Smooth muscle cell (in vitro differentiated cells): ENCODE results near the gene SH2B3. TPM values are rescaled to one million over a fixed set of nuclear protein-coding genes. Genes with fewer than 3 reads are reported as not detected.

Experiments
- DNase-seq: peaks from one replicate; lab custom pipeline; 2025; ENCODE audit not compliant: unreplicated experiment; lab: John Stamatoyannopoulos, UW
- H2AFZ ChIP-seq: fragments of 200-600 bp; sonication (generic); 2 replicates; pipeline ENCODE4 v1.6.0; 2016; ENCODE audit warnings: antibody characterized with exemption, low read depth, mild to moderate bottlenecking
- H3F3A ChIP-seq: fragments of 200-600 bp; sonication (generic); 2 replicates; pipeline ENCODE4 v1.6.0; 2017; ENCODE audit warnings: antibody characterized with exemption, low read depth
- H3K27ac ChIP-seq: fragments of 200-600 bp; sonication (generic); 2 replicates; pipeline ENCODE4 v1.5.1; 2016; ENCODE audit warnings: low read depth, mild to moderate bottlenecking
- H3K27me3 ChIP-seq: fragments of 200-600 bp; sonication (generic); 2 replicates; pipeline ENCODE4 v1.6.1; 2016; ENCODE audit warnings: low read depth, mild to moderate bottlenecking
- H3K36me3 ChIP-seq: fragments of 200-600 bp; sonication (generic); 2 replicates; pipeline ENCODE4 v1.5.1; 2016; ENCODE audit warnings: low read depth
- H3K4me1 ChIP-seq: fragments of 200-600 bp; sonication (generic); 2 replicates; pipeline ENCODE4 v1.5.1; 2016; ENCODE audit warnings: low read depth
- H3K4me2 ChIP-seq: fragments of 200-600 bp; sonication (generic); 2 replicates; pipeline ENCODE4 v1.6.0; 2016; ENCODE audit warnings: mild to moderate bottlenecking
- H3K4me3 ChIP-seq: fragments of 200-600 bp; sonication (generic); 2 replicates; pipeline ENCODE4 v1.5.1; 2016; ENCODE audit warnings: mild to moderate bottlenecking
- H3K79me2 ChIP-seq: fragments of 200-600 bp; sonication (generic); 2 replicates; pipeline ENCODE4 v1.6.0; 2016; ENCODE audit warnings: low read depth, mild to moderate bottlenecking
- H3K9ac ChIP-seq: fragments of 200-600 bp; sonication (generic); 2 replicates; pipeline ENCODE4 v1.6.0; 2016; ENCODE audit warnings: low read depth
- H3K9me3 ChIP-seq: fragments of 200-600 bp; sonication (generic); replicated peaks from 2 replicates; pipeline ENCODE4 v1.5.1; 2016; ENCODE audit warnings: low read depth
- H4K20me1 ChIP-seq: fragments of 200-600 bp; sonication (generic); 2 replicates; pipeline ENCODE4 v1.6.0; 2016; ENCODE audit warnings: low read depth
- WGBS: methylation state at CpG from one replicate; pipeline ENCODE4 v1.1.7; 2016; ENCODE audit warnings: low lambda C conversion rate; 5-methylcytosine and 5-hydroxymethylcytosine counted together
- polyA plus RNA-seq: library from polyadenylated mRNA; unstranded; fragments of >200 nt; fragmentation: Nextera tagmentation; extraction: Ambion mirVana; gene quantifications from 2 replicates; pipeline ENCODE4 v1.2.1, GENCODE V29; 2016
- total RNA-seq: library from RNA; depleted of rRNA; stranded (reverse); fragments of >200 nt; gene quantifications from 2 replicates; pipeline ENCODE4 v1.2.3, GENCODE V29; 2014
- TF ChIP-seq, protein P1 (sequence below): fragments of 200-600 bp; sonication (generic); IDR thresholded peaks from 2 replicates; pipeline ENCODE4 v1.5.1; 2017; ENCODE audit warnings: borderline replicate concordance, mild to moderate bottlenecking, antibody characterized with exemption; ENCODE audit not compliant: insufficient read depth, poor library complexity, severe bottlenecking

Gene SH2B3
- total and polyA plus RNA-seq, 2 experiments from 2014 or later = 4.7 to 5.2 TPM

DNA sequence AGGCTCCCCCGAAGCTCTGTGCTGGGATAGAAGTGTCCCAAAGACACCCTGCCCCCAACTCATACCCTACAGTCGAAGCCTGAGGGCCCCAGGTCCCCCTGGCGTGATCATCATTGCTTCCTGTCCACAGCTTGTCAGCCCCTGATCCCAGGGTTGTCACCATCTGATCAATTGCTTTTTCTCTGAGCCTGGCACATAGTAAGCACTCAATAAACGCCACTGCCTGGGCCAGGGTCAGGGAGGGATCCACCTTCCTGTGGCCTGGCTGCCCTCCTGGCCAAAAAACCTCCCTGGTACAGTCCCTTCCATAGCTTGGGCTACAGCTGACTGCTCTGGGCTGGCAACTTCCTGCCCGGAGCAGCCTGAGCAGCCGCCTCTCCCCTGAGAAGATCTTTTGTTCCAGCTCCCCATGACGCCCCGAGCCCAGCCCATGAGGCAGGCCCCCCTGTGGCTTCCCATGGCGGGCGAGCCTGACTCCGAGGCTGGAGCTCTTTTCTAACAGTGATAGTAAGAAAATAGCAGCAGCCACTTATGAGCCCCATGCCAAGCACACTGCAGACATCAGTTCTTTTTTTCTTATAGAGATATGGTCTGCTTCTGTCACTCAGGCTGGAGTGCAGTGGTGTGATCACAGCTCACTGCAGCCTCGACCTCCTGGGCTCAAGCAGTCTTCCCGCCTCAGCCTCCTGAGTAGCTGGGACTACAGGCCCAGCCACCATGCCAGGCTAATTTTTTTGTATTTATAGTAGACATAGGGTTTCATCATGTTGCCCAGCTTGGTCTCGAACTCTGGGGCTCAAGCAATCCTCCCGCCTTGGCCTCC lies 6.5 kb downstream of the SH2B3 start:
- Histone ChIP-seq H3K9me3 (no peaks in the 10 kb centered on the region), H3K27me3 (no peaks in the 10 kb centered on the region), H3K36me3 (no peaks in the 10 kb centered on the region), H3K79me2 (peaks cover 74% of the 10 kb centered on the region), H2AFZ (no peak overlapping the region), H3K4me3 (no peak overlapping the region), H3K4me1 (peaks cover 37% of the 10 kb centered on the region), H3K27ac (peak overlapping the region; percentile 84), H3K4me2 (peak overlapping the region; percentile 26), H4K20me1 (peaks cover 50% of the 10 kb centered on the region), H3K9ac (no peak overlapping the region), H3F3A (peaks cover 15% of the 10 kb centered on the region)
- TF ChIP-seq, protein P1, sequence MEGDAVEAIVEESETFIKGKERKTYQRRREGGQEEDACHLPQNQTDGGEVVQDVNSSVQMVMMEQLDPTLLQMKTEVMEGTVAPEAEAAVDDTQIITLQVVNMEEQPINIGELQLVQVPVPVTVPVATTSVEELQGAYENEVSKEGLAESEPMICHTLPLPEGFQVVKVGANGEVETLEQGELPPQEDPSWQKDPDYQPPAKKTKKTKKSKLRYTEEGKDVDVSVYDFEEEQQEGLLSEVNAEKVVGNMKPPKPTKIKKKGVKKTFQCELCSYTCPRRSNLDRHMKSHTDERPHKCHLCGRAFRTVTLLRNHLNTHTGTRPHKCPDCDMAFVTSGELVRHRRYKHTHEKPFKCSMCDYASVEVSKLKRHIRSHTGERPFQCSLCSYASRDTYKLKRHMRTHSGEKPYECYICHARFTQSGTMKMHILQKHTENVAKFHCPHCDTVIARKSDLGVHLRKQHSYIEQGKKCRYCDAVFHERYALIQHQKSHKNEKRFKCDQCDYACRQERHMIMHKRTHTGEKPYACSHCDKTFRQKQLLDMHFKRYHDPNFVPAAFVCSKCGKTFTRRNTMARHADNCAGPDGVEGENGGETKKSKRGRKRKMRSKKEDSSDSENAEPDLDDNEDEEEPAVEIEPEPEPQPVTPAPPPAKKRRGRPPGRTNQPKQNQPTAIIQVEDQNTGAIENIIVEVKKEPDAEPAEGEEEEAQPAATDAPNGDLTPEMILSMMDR = no peak
- 52% methylated on average over 15 of the region's 15 CpGs for WGBS
- no peak for DNase-seq

DNA sequence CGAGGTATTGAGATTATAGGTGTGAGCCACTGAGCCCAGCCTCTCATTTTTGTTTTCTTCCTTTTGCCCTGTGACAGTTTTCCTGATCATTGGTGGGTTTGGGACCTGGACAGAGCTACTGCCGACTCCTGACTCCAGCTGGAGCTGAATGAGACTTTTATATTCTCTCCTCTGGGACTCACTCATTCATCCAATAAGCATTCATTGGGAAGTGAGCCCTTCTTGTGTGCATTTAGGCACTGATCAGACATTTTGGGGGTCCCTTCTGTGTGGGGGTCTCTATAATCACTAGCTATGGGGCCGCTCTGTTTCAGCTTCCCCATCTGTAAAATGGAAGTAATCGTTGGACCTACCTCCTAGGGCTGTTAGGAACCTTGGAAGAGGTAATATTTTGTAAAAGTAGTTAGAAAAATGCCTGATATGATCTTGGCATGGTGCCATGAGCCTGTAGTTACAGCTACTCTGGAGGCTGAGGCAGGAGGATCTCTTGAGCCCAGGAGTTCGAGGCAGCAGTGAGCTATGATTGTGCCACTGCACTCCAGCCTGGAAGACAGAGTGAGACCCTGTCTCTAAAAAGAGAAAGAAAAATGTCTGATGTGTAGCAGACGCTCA lies 7.2 kb downstream of the SH2B3 start:
- Histone ChIP-seq H3K27me3 (no peaks in the 10 kb centered on the region), H3K4me1 (peaks cover 30% of the 10 kb centered on the region), H3K9ac (no peak overlapping the region), H4K20me1 (peaks cover 50% of the 10 kb centered on the region), H3K4me2 (peak overlapping the region; percentile 26), H3K27ac (peak overlapping the region; percentile 84), H3F3A (peaks cover 15% of the 10 kb centered on the region), H3K9me3 (no peaks in the 10 kb centered on the region), H3K79me2 (peaks cover 74% of the 10 kb centered on the region), H3K4me3 (no peak overlapping the region), H2AFZ (no peak overlapping the region), H3K36me3 (no peaks in the 10 kb centered on the region)
- no peak for DNase-seq
- 75% methylated on average over 6 of the region's 6 CpGs for WGBS
- TF ChIP-seq, protein P1 = no peak

DNA sequence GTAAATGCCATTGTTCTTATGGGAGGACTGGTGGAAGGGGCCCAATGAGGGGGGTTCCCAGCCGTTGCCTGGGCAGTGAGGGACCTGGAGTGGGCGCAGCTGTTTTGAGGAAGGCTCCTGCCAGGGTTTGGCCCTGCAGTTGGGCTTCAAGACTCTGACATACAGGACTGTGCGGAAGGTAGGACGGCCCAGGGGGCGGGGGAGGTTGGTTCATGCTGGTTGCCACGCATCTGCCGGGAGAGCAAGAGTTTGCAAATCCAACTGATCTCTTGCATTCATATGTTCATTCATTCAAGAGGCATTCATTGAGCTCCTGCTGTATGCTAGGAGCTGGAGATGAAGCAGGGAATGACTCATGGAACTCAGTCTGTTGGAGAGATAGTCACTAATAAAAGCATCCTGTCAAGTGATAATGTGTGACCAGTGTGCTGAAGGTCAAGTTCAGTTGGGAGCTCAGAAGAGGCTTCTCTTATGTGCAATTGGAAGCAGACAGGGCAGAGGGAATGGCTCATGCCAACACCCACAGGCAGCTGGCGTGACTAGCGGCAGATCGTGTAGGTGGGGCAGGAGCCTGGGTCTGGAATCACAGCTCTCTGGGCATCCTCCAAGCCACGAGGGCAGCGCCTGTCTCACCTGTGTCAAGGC lies 7.8 kb downstream of the SH2B3 start:
- DNase-seq = no peak
- 48% methylated on average over 12 of the region's 12 CpGs for WGBS
- H3K27ac ChIP-seq = peak overlapping the region; percentile 84
- TF ChIP-seq, protein P1 = no peak
- H3K4me3 ChIP-seq = no peak overlapping the region
- H3K27me3 ChIP-seq = no peaks in the 10 kb centered on the region
- no peaks in the 10 kb centered on the region for H3K36me3 ChIP-seq
- H4K20me1 ChIP-seq = peaks cover 51% of the 10 kb centered on the region
- H2AFZ ChIP-seq = no peak overlapping the region
- H3K4me1 ChIP-seq = peaks cover 29% of the 10 kb centered on the region
- no peaks in the 10 kb centered on the region for H3K9me3 ChIP-seq
- H3K79me2 ChIP-seq = peaks cover 72% of the 10 kb centered on the region
- no peak overlapping the region for H3K9ac ChIP-seq
- H3K4me2 ChIP-seq = no peak overlapping the region
- peaks cover 15% of the 10 kb centered on the region for H3F3A ChIP-seq
